WTC11 (cell line): Measurements from ENCODE around the gene SUSD6. TPM values are rescaled to one million over a fixed set of nuclear protein-coding genes. Genes with fewer than 3 reads are reported as not detected.

Experiments used
- ATAC-seq: fragments of 200-7000 bp; cut with Tn5 transposase; 2 replicates; pipeline ENCODE4 v1.10.0; 2021; ENCODE audit warnings: mild to moderate bottlenecking, moderate library complexity
- Bru-seq: library from RNA; stranded (reverse); fragments of 400-500 nt; gene quantifications from one replicate; lab custom pipeline; 2021; lab: Mats Ljungman, UMichigan
- CTCF ChIA-PET: fragments of 300-600 bp; sonication (Branson Sonifier 250); formaldehyde crosslinking; loops from one replicate; lab custom pipeline; 2021; ENCODE audit warnings: antibody characterized with exemption; lab: Charles Lee
- POLR2A ChIA-PET: fragments of 350-600 bp; sonication (Branson Sonifier 250); formaldehyde crosslinking; loops from one replicate; lab custom pipeline; 2021; ENCODE audit warnings: antibody characterized with exemption; lab: Charles Lee
- DNase-seq: peaks from one replicate; pipeline ENCODE4 v3.0.0; 2021; ENCODE audit warnings: low spot score
- H3K27ac Mint-ChIP-seq: 2 replicates; pipeline ENCODE4 v1.8.0; 2021; ENCODE audit warnings: mixed read lengths
- H3K27me3 Mint-ChIP-seq: 2 replicates; pipeline ENCODE4 v1.8.0; 2021; ENCODE audit warnings: low read depth, mild to moderate bottlenecking, moderate library complexity, mixed read lengths
- H3K36me3 Mint-ChIP-seq: 2 replicates; pipeline ENCODE4 v1.8.0; 2021; ENCODE audit warnings: mixed read lengths
- H3K4me1 Mint-ChIP-seq: 2 replicates; pipeline ENCODE4 v1.8.0; 2022; ENCODE audit warnings: mixed read lengths
- H3K4me3 Mint-ChIP-seq: 2 replicates; pipeline ENCODE4 v1.8.0; 2021; ENCODE audit warnings: mild to moderate bottlenecking, moderate library complexity, mixed read lengths
- H3K9me3 Mint-ChIP-seq: 2 replicates; pipeline ENCODE4 v1.8.0; 2021; ENCODE audit warnings: mixed read lengths
- CREM ChIP-seq: sonication (generic); formaldehyde crosslinking; IDR thresholded peaks from 2 replicates; pipeline ENCODE4 v1.8.1; 2022; ENCODE audit warnings: mild to moderate bottlenecking, missing genetic modification reagents, moderate library complexity
- FOXK1 ChIP-seq: sonication (generic); formaldehyde crosslinking; IDR thresholded peaks from 2 replicates; pipeline ENCODE4 v1.8.0; 2022; ENCODE audit warnings: mild to moderate bottlenecking, moderate library complexity, missing genetic modification reagents
- FOXP1 ChIP-seq: sonication (generic); formaldehyde crosslinking; IDR thresholded peaks from 2 replicates; pipeline ENCODE4 v1.8.0; 2022; ENCODE audit warnings: missing genetic modification reagents, mild to moderate bottlenecking, moderate library complexity, borderline replicate concordance
- GABPB1 ChIP-seq: sonication (generic); formaldehyde crosslinking; IDR thresholded peaks from 2 replicates; pipeline ENCODE4 v1.8.1; 2023; ENCODE audit warnings: mild to moderate bottlenecking, missing genetic modification reagents
- HMGA2 ChIP-seq: fragments of 250-450 bp; sonication (Bioruptor Pico); IDR thresholded peaks from 2 replicates; pipeline ENCODE4 v1.4.0; 2021; ENCODE audit warnings: mild to moderate bottlenecking, moderate library complexity
- IRF1 ChIP-seq: sonication (generic); formaldehyde crosslinking; IDR thresholded peaks from 2 replicates; pipeline ENCODE4 v1.8.0; 2023; ENCODE audit warnings: missing genetic modification reagents
- JAZF1 ChIP-seq: fragments of 250-450 bp; sonication (Bioruptor Pico); IDR thresholded peaks from 2 replicates; pipeline ENCODE4 v1.9.0; 2021; ENCODE audit warnings: moderate library complexity, mild to moderate bottlenecking, inconsistent platforms
- NFYB ChIP-seq: sonication (generic); formaldehyde crosslinking; conservative IDR thresholded peaks from 2 replicates; pipeline ENCODE4 v1.8.0; 2022; ENCODE audit warnings: low read depth, missing genetic modification reagents
- NR3C1 ChIP-seq: sonication (generic); formaldehyde crosslinking; conservative IDR thresholded peaks from 2 replicates; pipeline ENCODE4 v1.8.1; 2023; ENCODE audit warnings: low read depth, mild to moderate bottlenecking, missing genetic modification reagents
- SP1 ChIP-seq: sonication (generic); formaldehyde crosslinking; conservative IDR thresholded peaks from 2 replicates; pipeline ENCODE4 v1.8.1; 2022; ENCODE audit warnings: missing genetic modification reagents
- TCF7 ChIP-seq: sonication (generic); formaldehyde crosslinking; IDR thresholded peaks from 2 replicates; pipeline ENCODE4 v1.8.0; 2022; ENCODE audit warnings: mild to moderate bottlenecking, low read depth, missing genetic modification reagents, moderate library complexity
- TEAD1 ChIP-seq: sonication (generic); formaldehyde crosslinking; IDR thresholded peaks from 2 replicates; pipeline ENCODE4 v1.8.0; 2022; ENCODE audit warnings: mild to moderate bottlenecking, missing genetic modification reagents
- USF1 ChIP-seq: sonication (generic); formaldehyde crosslinking; IDR thresholded peaks from 2 replicates; pipeline ENCODE4 v1.8.0; 2022; ENCODE audit warnings: mild to moderate bottlenecking, missing genetic modification reagents
- ZBTB21 ChIP-seq: sonication (generic); formaldehyde crosslinking; IDR thresholded peaks from 2 replicates; pipeline ENCODE4 v1.8.1; 2023; ENCODE audit warnings: mild to moderate bottlenecking, missing genetic modification reagents, borderline replicate concordance
- ZNF219 ChIP-seq: sonication (generic); formaldehyde crosslinking; IDR thresholded peaks from 2 replicates; pipeline ENCODE4 v1.8.0; 2023; ENCODE audit warnings: missing genetic modification reagents, mild to moderate bottlenecking, borderline replicate concordance
- ZNF423 ChIP-seq: fragments of 250-450 bp; sonication (Bioruptor Pico); IDR thresholded peaks from 2 replicates; pipeline ENCODE4 v2.1.2; 2022; ENCODE audit warnings: mild to moderate bottlenecking, moderate library complexity
- ZNF532 ChIP-seq: fragments of 250-450 bp; sonication (Bioruptor Pico); IDR thresholded peaks from 2 replicates; pipeline ENCODE4 v1.9.0; 2021; ENCODE audit warnings: mild to moderate bottlenecking, borderline replicate concordance
- long read RNA-seq, 3 experiments: library from RNA in 1 of 3; library from capped mRNA in 1 of 3; library from polyadenylated mRNA in 1 of 3; unstranded in 2 of 3; stranded (forward) in 1 of 3; transcript quantifications; one replicate each; pipeline ENCODE4 v2.0.0, GENCODE V29; 2021
- total RNA-seq: library from RNA; stranded (reverse); gene quantifications from 3 replicates; pipeline ENCODE4 v1.2.3, GENCODE V29; 2021
- TF ChIP-seq, protein P1 (sequence below): sonication (generic); formaldehyde crosslinking; IDR thresholded peaks from 2 replicates; pipeline ENCODE4 v1.8.0; 2022; ENCODE audit warnings: mild to moderate bottlenecking, missing genetic modification reagents
- TF ChIP-seq, protein P2 (sequence below): sonication (generic); formaldehyde crosslinking; IDR thresholded peaks from 2 replicates; pipeline ENCODE4 v1.8.1; 2022; ENCODE audit warnings: mild to moderate bottlenecking, moderate library complexity, missing genetic modification reagents
- TF ChIP-seq, protein P3 (sequence below): fragments of 250-450 bp; sonication (Bioruptor Pico); IDR thresholded peaks from 2 replicates; pipeline ENCODE4 v1.8.0; 2021; ENCODE audit warnings: mild to moderate bottlenecking

The SUSD6 gene
- total RNA-seq (6.6 to 10.1 TPM (median 8.1 TPM) in 3 replicates), Bru-seq, nascent RNA (percentile 54 among the genes with signal in this experiment)
- long read RNA-seq, experiment 1, full-length matches to known transcripts, result 11 of 19 reads
- long read RNA-seq, experiment 1, partial matches to known transcripts, result 2 of 19 reads
- long read RNA-seq, experiment 1, other reads (novel, unspliced or antisense), result 6 of 19 reads
- long read RNA-seq, experiment 2, partial matches to known transcripts, result 1 of 3 reads
- long read RNA-seq, experiment 2, other reads (novel, unspliced or antisense), result 2 of 3 reads
- long read RNA-seq, experiment 3, result 0 reads

GRCh38 chr14:69611172-69612013 lies at the start of gene SUSD6:
Gene SUSD6, plus strand, starts transcription at chr14:69611596. Its CDS starts 46,997 bp downstream, at chr14:69658593.
- DNase-seq, result peak; percentile 81
- ChIA-PET CTCF (interaction anchor here (0.9 to 1.6 kb wide), 4 partner anchors 17 to 116 kb away, joined by 4 to 5 read pairs (median 4); no protein-coding TSS in a partner anchor), POLR2A (interaction anchor here (0.6 kb wide), 1 partner anchor 16 kb away, joined by 3 read pairs; no protein-coding TSS in a partner anchor)
- TF ChIP-seq ZBTB21 (CRISPR knock-in tag) (no peak), TCF7 (CRISPR knock-in tag) (no peak), JAZF1 (CRISPR knock-in tag) (no peak), NR3C1 (CRISPR knock-in tag) (no peak), GABPB1 (no peak), ZNF423 (CRISPR knock-in tag) (peak; percentile 99), CREM (CRISPR knock-in tag) (no peak), IRF1 (no peak), SP1 (peak; percentile 48; the same call in 1 of the 2 replicates), ZNF532 (CRISPR knock-in tag) (no peak), FOXK1 (CRISPR knock-in tag) (0 out of 2 replicates have a peak, but pooled peaks have one; percentile 15), ZNF219 (CRISPR knock-in tag) (no peak), NFYB (CRISPR knock-in tag) (no peak), HMGA2 (CRISPR knock-in tag) (no peak), FOXP1 (no peak), USF1 (no peak), TEAD1 (no peak)
- TF ChIP-seq, protein P1, sequence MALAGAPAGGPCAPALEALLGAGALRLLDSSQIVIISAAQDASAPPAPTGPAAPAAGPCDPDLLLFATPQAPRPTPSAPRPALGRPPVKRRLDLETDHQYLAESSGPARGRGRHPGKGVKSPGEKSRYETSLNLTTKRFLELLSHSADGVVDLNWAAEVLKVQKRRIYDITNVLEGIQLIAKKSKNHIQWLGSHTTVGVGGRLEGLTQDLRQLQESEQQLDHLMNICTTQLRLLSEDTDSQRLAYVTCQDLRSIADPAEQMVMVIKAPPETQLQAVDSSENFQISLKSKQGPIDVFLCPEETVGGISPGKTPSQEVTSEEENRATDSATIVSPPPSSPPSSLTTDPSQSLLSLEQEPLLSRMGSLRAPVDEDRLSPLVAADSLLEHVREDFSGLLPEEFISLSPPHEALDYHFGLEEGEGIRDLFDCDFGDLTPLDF (CRISPR knock-in tag), result no peak
- TF ChIP-seq, protein P2, sequence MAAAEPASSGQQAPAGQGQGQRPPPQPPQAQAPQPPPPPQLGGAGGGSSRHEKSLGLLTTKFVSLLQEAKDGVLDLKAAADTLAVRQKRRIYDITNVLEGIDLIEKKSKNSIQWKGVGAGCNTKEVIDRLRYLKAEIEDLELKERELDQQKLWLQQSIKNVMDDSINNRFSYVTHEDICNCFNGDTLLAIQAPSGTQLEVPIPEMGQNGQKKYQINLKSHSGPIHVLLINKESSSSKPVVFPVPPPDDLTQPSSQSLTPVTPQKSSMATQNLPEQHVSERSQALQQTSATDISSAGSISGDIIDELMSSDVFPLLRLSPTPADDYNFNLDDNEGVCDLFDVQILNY (CRISPR knock-in tag), result no peak
- TF ChIP-seq, protein P3, sequence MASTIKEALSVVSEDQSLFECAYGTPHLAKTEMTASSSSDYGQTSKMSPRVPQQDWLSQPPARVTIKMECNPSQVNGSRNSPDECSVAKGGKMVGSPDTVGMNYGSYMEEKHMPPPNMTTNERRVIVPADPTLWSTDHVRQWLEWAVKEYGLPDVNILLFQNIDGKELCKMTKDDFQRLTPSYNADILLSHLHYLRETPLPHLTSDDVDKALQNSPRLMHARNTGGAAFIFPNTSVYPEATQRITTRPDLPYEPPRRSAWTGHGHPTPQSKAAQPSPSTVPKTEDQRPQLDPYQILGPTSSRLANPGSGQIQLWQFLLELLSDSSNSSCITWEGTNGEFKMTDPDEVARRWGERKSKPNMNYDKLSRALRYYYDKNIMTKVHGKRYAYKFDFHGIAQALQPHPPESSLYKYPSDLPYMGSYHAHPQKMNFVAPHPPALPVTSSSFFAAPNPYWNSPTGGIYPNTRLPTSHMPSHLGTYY (CRISPR knock-in tag), result no peak
- ATAC-seq, result peak; percentile 78
- Mint-ChIP-seq H3K4me1 (peaks cover 44% of the 10 kb centered on the region), H3K27ac (peak within 1 kb of the TSS; percentile 60; the same call in 1 of the 2 replicates), H3K36me3 (no peaks in the 10 kb centered on the region), H3K9me3 (no peaks in the 10 kb centered on the region), H3K4me3 (peak within 1 kb of the TSS; percentile 84), H3K27me3 (peaks cover 10% of the 10 kb centered on the region)
